SH-SY5Y (cell line): ENCODE measurements around the gene CXCL5.

Experiments used
- GATA2 ChIP-seq: IDR thresholded peaks from 2 replicates; pipeline ENCODE4 v1.6.1; 2011; ENCODE audit warnings: mild to moderate bottlenecking, low read depth, low read length
- GATA3 ChIP-seq: IDR thresholded peaks from 2 replicates; pipeline ENCODE4 v1.6.1; 2011; ENCODE audit warnings: low read depth, mild to moderate bottlenecking, low read length, moderate library complexity

DNA sequence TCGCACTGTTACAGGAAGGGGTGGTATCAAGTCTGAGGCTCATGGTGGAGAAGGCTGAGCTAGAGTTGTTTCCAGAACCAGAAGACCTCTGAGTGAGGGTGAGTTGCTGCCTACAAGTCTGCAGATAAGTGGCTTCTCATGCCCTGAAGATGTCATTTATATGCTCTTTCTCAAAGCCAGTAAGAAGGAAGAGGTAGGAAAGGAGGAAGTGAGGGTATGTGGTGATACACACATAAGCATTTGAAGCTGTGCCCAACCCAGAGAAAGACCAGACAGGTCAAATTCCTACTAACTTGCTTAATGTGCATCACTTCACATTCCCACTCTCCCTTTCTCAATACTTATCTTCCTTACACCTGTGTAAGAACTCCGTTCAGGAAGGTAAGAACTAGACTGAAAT lies 10.4 kb downstream of the CXCL5 start, which contains the start of gene PPBP:
- TF ChIP-seq GATA2, result no peak
- TF ChIP-seq GATA3, result no peak
